HepG2 (cell line): ENCODE measurements around the gene MTIF2. TPM values are rescaled to one million over a fixed set of nuclear protein-coding genes. Genes with fewer than 3 reads are reported as not detected.
A peak's percentile ranks its signal among the peaks of the same experiment; 100 is the strongest.

Source experiments
- ATAC-seq: fragments of 200-7000 bp; cut with Tn5 transposase; 3 replicates; pipeline ENCODE4 v1.9.1; 2020; ENCODE audit warnings: mild to moderate bottlenecking, moderate library complexity
- BruUV-seq: library from RNA; stranded (reverse); fragments of 400-500 nt; replicated peaks from 2 replicates; lab custom pipeline; 2021; lab: Mats Ljungman, UMichigan
- CTCF ChIA-PET: fragments of 300-600 bp; formaldehyde crosslinking; extraction: SDS; loops from one replicate; lab custom pipeline; 2021; ENCODE audit warnings: low total read pairs, inconsistent platforms, low intra/inter-chr PET ratio; lab: Yijun Ruan, JAX
- POLR2A ChIA-PET: fragments of 350-600 bp; sonication (Branson Sonifier 250); formaldehyde crosslinking; loops from one replicate; lab custom pipeline; 2020; ENCODE audit warnings: antibody characterized with exemption, inconsistent platforms; lab: Yijun Ruan, JAX
- DNase-seq: peaks from one replicate; pipeline ENCODE4 v3.0.0-alpha.2; 2015; ENCODE audit warnings: low spot score
- FAIRE-seq: peaks from 3 replicates; lab custom pipeline; 2011; peaks lifted over from hg19 to GRCh38; lab: Jason Lieb, UNC
- H2AFZ ChIP-seq: one replicate; pipeline ENCODE4 v1.6.1; 2011; ENCODE audit warnings: low read length, inconsistent platforms
- H3K27ac ChIP-seq: fragments of 300-600 bp; 3 replicates; pipeline ENCODE4 v1.8.0; 2011; ENCODE audit warnings: mixed run types, mild to moderate bottlenecking, mixed read lengths, low read length, inconsistent platforms; ENCODE audit not compliant: insufficient read depth; ENCODE audit errors: extremely low read length
- H3K27me3 ChIP-seq, 2 experiments: fragments of 200-600 bp in 1 of 2; 2 replicates in 1 of 2; 3 replicates in 1 of 2; pipeline versions ENCODE4 v1.6.0 to v1.8.0; 2011; ENCODE audit warnings: low read length in 2 of 2, mild to moderate bottlenecking in 2 of 2, moderate library complexity in 2 of 2, inconsistent platforms in 1 of 2; ENCODE audit not compliant: insufficient read depth in 2 of 2, control insufficient read depth in 1 of 2
- H3K36me3 ChIP-seq, 2 experiments: fragments of 200-600 bp in 1 of 2; replicated peaks in 1 of 2; 2 replicates in 1 of 2; 3 replicates in 1 of 2; pipeline versions ENCODE4 v1.5.1 to v1.8.0; 2011; ENCODE audit warnings: low read length in 2 of 2, inconsistent platforms in 1 of 2; ENCODE audit not compliant: insufficient read depth in 2 of 2, control insufficient read depth in 1 of 2
- H3K4me1 ChIP-seq: 2 replicates; pipeline ENCODE4 v1.5.1; 2012; ENCODE audit warnings: low read length, inconsistent platforms; ENCODE audit not compliant: insufficient read depth
- H3K4me2 ChIP-seq: 2 replicates; pipeline ENCODE4 v1.6.0; 2011; ENCODE audit warnings: low read depth, low read length, inconsistent platforms
- H3K4me3 ChIP-seq, 3 experiments: fragments of 200-600 bp in 1 of 3; sonication (generic), shearing (Covaris generic) in 1 of 3; replicated peaks in 1 of 3; 2 replicates each; pipeline ENCODE4 v1.5.1; 2011 to 2016; ENCODE audit warnings: low read length in 3 of 3, inconsistent platforms in 2 of 3, low read depth in 2 of 3, mild to moderate bottlenecking in 2 of 3, control low read depth in 1 of 3, mixed read lengths in 1 of 3; ENCODE audit not compliant: insufficient read depth in 1 of 3
- H3K79me2 ChIP-seq: one replicate; pipeline ENCODE4 v1.6.1; 2011; ENCODE audit warnings: low read length, inconsistent platforms; ENCODE audit not compliant: insufficient read depth
- H3K9ac ChIP-seq: 2 replicates; pipeline ENCODE4 v1.6.0; 2011; ENCODE audit warnings: mild to moderate bottlenecking, low read depth, low read length, inconsistent platforms; ENCODE audit not compliant: insufficient read depth
- H3K9me3 ChIP-seq: 2 replicates; pipeline ENCODE4 v1.5.1; 2012; ENCODE audit warnings: mild to moderate bottlenecking, low read length
- H4K20me1 ChIP-seq: 2 replicates; pipeline ENCODE4 v1.6.0; 2011; ENCODE audit warnings: inconsistent platforms, mild to moderate bottlenecking, low read length, moderate library complexity; ENCODE audit not compliant: insufficient read depth
- CREBL2 ChIP-seq: sonication (generic); formaldehyde crosslinking; IDR thresholded peaks from 2 replicates; pipeline ENCODE4 v1.8.1; 2023; ENCODE audit warnings: missing genetic modification reagents, mild to moderate bottlenecking, borderline replicate concordance
- PATZ1 ChIP-seq: sonication (generic); formaldehyde crosslinking; IDR thresholded peaks from 2 replicates; pipeline ENCODE4 v1.4.0; 2020; ENCODE audit warnings: missing genetic modification reagents
- POLR2G ChIP-seq: fragments of 200-400 bp; formaldehyde crosslinking; IDR thresholded peaks from 2 replicates; pipeline ENCODE4 v1.6.1; 2018; ENCODE audit warnings: mild to moderate bottlenecking, low read depth, low read length, moderate library complexity
- RBM22 ChIP-seq: fragments of 200-400 bp; formaldehyde crosslinking; optimal IDR thresholded peaks from 2 replicates; pipeline ENCODE3; 2017; ENCODE audit warnings: mild to moderate bottlenecking, low read length, moderate library complexity
- RORA ChIP-seq: sonication (generic); formaldehyde crosslinking; IDR thresholded peaks from 2 replicates; pipeline ENCODE4 v1.5.0; 2020; ENCODE audit warnings: mild to moderate bottlenecking, missing genetic modification reagents, moderate library complexity
- SIN3A ChIP-seq: IDR thresholded peaks from 2 replicates; pipeline ENCODE4 v1.6.1; 2011; ENCODE audit warnings: low read depth, mild to moderate bottlenecking, control low read depth, low read length, borderline replicate concordance
- TARDBP ChIP-seq: sonication (generic); formaldehyde crosslinking; IDR thresholded peaks from 2 replicates; pipeline ENCODE4 v1.8.0; 2022; ENCODE audit warnings: mild to moderate bottlenecking, missing genetic modification reagents
- ZNF382 ChIP-seq: sonication (generic); formaldehyde crosslinking; IDR thresholded peaks from 2 replicates; pipeline ENCODE4 v1.5.0; 2020; ENCODE audit warnings: missing genetic modification reagents, mild to moderate bottlenecking, borderline replicate concordance
- ZNF549 ChIP-seq: sonication (generic); formaldehyde crosslinking; IDR thresholded peaks from 2 replicates; pipeline ENCODE4 v1.5.0; 2020; ENCODE audit warnings: missing genetic modification reagents
- ZNF777 ChIP-seq: sonication (generic); formaldehyde crosslinking; IDR thresholded peaks from 2 replicates; pipeline ENCODE4 v1.4.0; 2020; ENCODE audit warnings: missing genetic modification reagents
- WGBS: methylation state at CpG from one replicate; pipeline ENCODE4 v1.1.6; 2017; ENCODE audit warnings: low lambda C conversion rate; 5-methylcytosine and 5-hydroxymethylcytosine counted together
- in situ Hi-C: cut with HindIII; loops from 2 replicates; pipeline ENCODE4 v1.10.0; 2017; ENCODE audit warnings: low pct_unique_long_range_greater_than_20kb; ENCODE audit not compliant: extremely low pct_ligation_motif_present
- intact Hi-C: fragments of 100-400 bp; cut with micrococcal nuclease; formaldehyde crosslinking; loops from one replicate; pipeline ENCODE4 v1.10.0; 2022; ENCODE audit not compliant: unreplicated experiment
- polyA plus RNA-seq, 8 experiments: library from polyadenylated mRNA; depleted of rRNA in 3 of 8; stranded (reverse) in 7 of 8; unstranded in 1 of 8; fragments of >200 nt; fragmentation: Illumina TruSeq in 4 of 8; extraction: Trizol in 4 of 8; gene quantifications; 2 replicates each; pipeline versions ENCODE4 v1.2.1 to v1.2.3, GENCODE V29; 2011 to 2016; ENCODE audit warnings: low read depth in 4 of 8, missing spikeins in 1 of 8, mixed read lengths in 1 of 8; ENCODE audit not compliant: insufficient read depth in 1 of 8
- total RNA-seq, 5 experiments: library from RNA; depleted of rRNA; stranded (reverse); fragments of >200 nt; fragmentation: Illumina TruSeq; extraction: Trizol; gene quantifications; 2 replicates each; pipeline ENCODE4 v1.2.3, GENCODE V29; 2016; ENCODE audit warnings: low read depth in 1 of 5
- TF ChIP-seq, protein P1 (sequence below): sonication (generic); formaldehyde crosslinking; IDR thresholded peaks from 2 replicates; pipeline ENCODE4 v1.4.0; 2020; ENCODE audit warnings: low read depth, mild to moderate bottlenecking, missing genetic modification reagents
- TF ChIP-seq, protein P2 (sequence below): sonication (generic); formaldehyde crosslinking; IDR thresholded peaks from 2 replicates; pipeline ENCODE4 v1.8.1; 2022; ENCODE audit warnings: mild to moderate bottlenecking, missing genetic modification reagents
- TF ChIP-seq, protein P3 (sequence below): sonication (generic); formaldehyde crosslinking; IDR thresholded peaks from 2 replicates; pipeline ENCODE4 v1.8.0; 2022; ENCODE audit warnings: mild to moderate bottlenecking, missing genetic modification reagents

Gene MTIF2
- total and polyA plus RNA-seq, 2 of the 13 experiments (the other 11 are each of a cell fraction or from before 2014, with no cell fraction given), result 32.1 to 92.1 TPM

GRCh38 chr2:55235724-55236538 lies 33.1 kb downstream of the MTIF2 start (continued):
- 0 out of 2 replicates have a peak, but pooled peaks have one; percentile 24 for TF ChIP-seq SIN3A
- TF ChIP-seq ZNF777, result no peak
- no peak for TF ChIP-seq RORA (CRISPR knock-in tag)
- peak; percentile 73 for TF ChIP-seq POLR2G
- peak; percentile 95 for TF ChIP-seq RBM22
- no peak for TF ChIP-seq TARDBP (CRISPR knock-in tag)
- TF ChIP-seq, protein P1, sequence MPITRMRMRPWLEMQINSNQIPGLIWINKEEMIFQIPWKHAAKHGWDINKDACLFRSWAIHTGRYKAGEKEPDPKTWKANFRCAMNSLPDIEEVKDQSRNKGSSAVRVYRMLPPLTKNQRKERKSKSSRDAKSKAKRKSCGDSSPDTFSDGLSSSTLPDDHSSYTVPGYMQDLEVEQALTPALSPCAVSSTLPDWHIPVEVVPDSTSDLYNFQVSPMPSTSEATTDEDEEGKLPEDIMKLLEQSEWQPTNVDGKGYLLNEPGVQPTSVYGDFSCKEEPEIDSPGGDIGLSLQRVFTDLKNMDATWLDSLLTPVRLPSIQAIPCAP (CRISPR knock-in tag), result no peak
- no peak for TF ChIP-seq CREBL2 (CRISPR knock-in tag)
- TF ChIP-seq, all 625 proteins: peak for 12

GRCh38 chr2:55233658-55233940 lies 35.4 kb downstream of the MTIF2 start:
- no peak overlapping the region for H2AFZ ChIP-seq
- no peaks in the 10 kb centered on the region; a peak in 1 of 5 replicates for H3K27me3 ChIP-seq
- peak overlapping the region; percentile 81 for H3K4me2 ChIP-seq
- peaks cover 4 to 25% of the 10 kb centered on the region in 2 experiments; a peak in 4 of 5 replicates for H3K36me3 ChIP-seq
- FAIRE-seq, result no peak
- peak overlapping the region; percentile 82 to 95 (median 93) for H3K4me3 ChIP-seq
- ATAC-seq, result no peak
- H3K27ac ChIP-seq, result peak overlapping the region; percentile 98
- peaks cover 13% of the 10 kb centered on the region for H4K20me1 ChIP-seq
- H3K79me2 ChIP-seq, result peaks cover 39% of the 10 kb centered on the region
- BruUV-seq, result no TSS peak
- ChIA-PET CTCF (no interaction called here), POLR2A (no interaction called here)
- no peak for DNase-seq
- intact Hi-C loops (loop anchor here (2.0 to 10.0 kb wide), 4 partner anchors 35 to 281 kb away; partner anchors contain the start of genes CCDC88A, CFAP36, MTIF2 and RTN4), in situ Hi-C loops (loop anchor here (5.0 kb wide), 1 partner anchor 34 kb away; the partner anchor contains the start of gene MTIF2)
- peak overlapping the region; percentile 99 for H3K9ac ChIP-seq
- no peaks in the 10 kb centered on the region for H3K9me3 ChIP-seq
- WGBS, result 9% methylated on average over 7 of the region's 7 CpGs
- H3K4me1 ChIP-seq, result peaks cover 47% of the 10 kb centered on the region
- TF ChIP-seq, protein P2, sequence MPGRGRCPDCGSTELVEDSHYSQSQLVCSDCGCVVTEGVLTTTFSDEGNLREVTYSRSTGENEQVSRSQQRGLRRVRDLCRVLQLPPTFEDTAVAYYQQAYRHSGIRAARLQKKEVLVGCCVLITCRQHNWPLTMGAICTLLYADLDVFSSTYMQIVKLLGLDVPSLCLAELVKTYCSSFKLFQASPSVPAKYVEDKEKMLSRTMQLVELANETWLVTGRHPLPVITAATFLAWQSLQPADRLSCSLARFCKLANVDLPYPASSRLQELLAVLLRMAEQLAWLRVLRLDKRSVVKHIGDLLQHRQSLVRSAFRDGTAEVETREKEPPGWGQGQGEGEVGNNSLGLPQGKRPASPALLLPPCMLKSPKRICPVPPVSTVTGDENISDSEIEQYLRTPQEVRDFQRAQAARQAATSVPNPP (CRISPR knock-in tag), result 0 out of 2 replicates have a peak, but pooled peaks have one; percentile 9
- TF ChIP-seq PATZ1 (CRISPR knock-in tag) (no peak), ZNF549 (no peak), ZNF382 (CRISPR knock-in tag) (no peak)
- TF ChIP-seq, protein P3, sequence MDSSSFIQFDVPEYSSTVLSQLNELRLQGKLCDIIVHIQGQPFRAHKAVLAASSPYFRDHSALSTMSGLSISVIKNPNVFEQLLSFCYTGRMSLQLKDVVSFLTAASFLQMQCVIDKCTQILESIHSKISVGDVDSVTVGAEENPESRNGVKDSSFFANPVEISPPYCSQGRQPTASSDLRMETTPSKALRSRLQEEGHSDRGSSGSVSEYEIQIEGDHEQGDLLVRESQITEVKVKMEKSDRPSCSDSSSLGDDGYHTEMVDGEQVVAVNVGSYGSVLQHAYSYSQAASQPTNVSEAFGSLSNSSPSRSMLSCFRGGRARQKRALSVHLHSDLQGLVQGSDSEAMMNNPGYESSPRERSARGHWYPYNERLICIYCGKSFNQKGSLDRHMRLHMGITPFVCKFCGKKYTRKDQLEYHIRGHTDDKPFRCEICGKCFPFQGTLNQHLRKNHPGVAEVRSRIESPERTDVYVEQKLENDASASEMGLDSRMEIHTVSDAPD (CRISPR knock-in tag), result peak; percentile 72; the same call in 1 of the 2 replicates
